GM12873 (cell line): ENCODE measurements around the gene KIAA1549.
A peak's percentile ranks its signal among the peaks of the same experiment; 100 is the strongest.

Source experiments
- TF ChIP-seq, protein P1 (sequence below): IDR thresholded peaks from 2 replicates; pipeline ENCODE4 v1.5.1; 2012; ENCODE audit warnings: low read depth, mild to moderate bottlenecking, moderate library complexity, low read length, control low read depth; ENCODE audit not compliant: insufficient read depth; ENCODE audit errors: missing control alignments

KIAA1549 gene

DNA sequence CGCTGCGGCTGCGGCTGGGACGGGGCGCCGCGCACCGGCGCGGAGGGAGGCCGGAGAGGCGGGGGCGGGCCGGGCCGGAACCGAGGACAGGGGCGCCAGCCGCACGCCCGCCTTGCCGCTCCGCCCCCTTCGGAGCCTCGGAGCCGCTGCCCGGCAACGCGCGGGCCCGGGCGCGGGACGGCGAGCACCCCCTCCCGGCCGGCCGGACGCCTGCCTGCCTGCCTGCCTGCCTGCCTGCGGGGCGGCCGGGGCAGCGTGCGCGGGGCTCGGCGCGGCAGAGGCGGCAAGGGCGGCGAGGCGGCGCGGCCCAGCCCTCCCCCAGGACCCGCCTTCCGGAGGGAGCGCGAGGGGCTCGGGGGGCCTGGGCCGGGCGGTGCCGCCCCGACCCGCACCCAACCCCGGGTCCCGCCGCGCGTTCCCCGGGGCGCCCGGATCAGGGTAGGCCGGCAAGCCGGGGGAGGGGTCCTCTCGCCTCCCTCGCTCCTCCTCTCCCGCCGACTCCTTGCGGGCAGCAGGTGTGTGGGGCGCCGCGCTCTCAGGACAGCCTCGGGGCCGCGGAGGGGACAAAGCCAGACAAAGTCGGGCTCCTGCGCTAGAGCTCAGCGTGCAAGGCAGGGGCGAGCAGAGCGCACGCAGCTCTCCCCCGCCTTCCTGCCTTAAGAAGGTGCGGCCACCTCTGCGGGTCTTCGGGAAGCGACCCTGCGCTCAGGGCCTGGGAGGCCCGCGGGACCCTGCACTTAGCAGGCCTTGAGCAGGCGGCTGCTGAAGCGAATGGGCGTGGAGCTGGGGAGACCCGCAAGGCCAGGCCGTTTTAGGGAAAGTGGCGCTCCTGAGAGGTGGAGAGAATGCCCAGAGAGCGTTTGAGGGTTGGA, at the start of gene KIAA1549:
Gene KIAA1549 (minus strand): TSS at position 58 of the 872 bp plus-strand sequence. CDS start 120 bp downstream, outside the sequence.
- TF ChIP-seq, protein P1, sequence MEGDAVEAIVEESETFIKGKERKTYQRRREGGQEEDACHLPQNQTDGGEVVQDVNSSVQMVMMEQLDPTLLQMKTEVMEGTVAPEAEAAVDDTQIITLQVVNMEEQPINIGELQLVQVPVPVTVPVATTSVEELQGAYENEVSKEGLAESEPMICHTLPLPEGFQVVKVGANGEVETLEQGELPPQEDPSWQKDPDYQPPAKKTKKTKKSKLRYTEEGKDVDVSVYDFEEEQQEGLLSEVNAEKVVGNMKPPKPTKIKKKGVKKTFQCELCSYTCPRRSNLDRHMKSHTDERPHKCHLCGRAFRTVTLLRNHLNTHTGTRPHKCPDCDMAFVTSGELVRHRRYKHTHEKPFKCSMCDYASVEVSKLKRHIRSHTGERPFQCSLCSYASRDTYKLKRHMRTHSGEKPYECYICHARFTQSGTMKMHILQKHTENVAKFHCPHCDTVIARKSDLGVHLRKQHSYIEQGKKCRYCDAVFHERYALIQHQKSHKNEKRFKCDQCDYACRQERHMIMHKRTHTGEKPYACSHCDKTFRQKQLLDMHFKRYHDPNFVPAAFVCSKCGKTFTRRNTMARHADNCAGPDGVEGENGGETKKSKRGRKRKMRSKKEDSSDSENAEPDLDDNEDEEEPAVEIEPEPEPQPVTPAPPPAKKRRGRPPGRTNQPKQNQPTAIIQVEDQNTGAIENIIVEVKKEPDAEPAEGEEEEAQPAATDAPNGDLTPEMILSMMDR, result peak; percentile 17

DNA sequence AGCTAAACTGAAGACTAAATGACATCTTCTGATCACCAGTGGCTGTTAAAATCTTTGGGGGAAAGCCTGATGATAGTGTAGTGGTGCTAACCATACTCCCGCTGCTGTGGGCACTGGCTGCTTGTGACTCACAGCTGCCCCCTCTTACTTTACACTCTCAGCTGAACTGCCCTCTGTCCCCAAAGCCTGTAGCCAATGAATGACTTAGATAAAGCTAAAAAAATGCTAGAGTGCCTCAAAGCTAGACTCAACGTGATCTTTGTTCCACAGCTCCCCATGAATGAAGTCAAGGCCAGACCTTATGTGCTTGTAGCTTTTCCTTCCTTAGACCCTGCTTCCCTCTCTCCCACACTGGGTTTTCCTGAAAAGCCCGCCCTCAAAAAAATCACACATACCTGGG, 48.2 kb upstream of the KIAA1549 start:
- TF ChIP-seq, protein P1, result no peak

DNA sequence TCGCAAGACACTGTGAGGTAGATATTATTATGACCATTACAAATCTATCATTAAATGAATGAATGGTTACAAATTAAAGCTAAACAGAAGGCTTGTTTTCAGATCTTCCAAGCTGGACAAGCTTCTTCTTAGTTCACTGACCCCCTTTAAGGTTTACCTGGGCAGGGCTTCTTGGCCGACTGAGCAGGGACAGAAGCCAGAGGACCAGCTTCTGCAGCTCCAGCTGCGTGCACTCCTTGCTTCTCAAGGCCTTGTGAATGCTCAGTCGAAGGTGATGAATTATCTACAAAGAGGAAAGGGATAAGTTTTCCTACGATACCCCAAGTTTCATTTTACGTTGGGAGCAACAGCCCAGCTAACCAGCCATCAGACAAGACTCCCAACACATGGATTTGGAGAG, 45.4 kb upstream of the KIAA1549 start:
- TF ChIP-seq, protein P1, result no peak

DNA sequence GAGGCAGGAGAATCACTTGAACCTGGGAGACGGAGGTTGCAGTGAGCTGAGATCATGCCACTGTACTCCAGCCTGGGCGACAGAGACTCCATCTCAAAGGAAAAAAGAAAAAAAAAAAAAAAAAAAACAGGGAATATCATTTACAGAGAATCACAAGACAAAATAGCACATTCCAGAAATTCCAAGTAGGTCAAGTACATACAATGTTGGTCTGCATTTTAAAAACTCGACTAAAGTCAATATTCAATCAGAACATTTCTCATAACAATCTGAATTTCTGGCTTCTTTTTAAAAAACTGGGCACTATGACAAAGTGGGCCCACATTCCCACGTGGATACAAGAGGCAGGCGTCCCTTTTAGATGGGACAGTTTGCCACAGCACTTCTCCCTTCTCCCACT, 41.9 kb upstream of the KIAA1549 start:
- TF ChIP-seq, protein P1, result no peak

DNA sequence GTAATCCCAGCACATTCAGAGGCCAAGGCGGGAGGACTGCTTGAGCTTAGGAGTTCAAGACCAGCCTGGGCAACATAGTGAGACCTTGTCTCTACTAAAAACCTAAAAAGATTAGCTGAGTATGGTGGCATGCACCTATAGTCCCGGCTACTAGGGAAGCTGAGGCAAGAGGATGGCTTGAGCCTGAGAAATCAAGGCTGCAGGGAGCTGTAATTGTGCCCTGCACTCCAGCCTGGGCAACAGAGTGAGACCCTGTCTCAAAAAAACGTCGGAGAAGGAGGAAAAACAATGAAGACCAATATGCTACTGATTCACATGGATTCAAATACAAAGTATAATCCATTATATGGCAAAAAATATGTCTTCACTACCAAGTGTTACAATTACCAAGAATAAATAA, 41.1 kb upstream of the KIAA1549 start:
- TF ChIP-seq, protein P1, result no peak

DNA sequence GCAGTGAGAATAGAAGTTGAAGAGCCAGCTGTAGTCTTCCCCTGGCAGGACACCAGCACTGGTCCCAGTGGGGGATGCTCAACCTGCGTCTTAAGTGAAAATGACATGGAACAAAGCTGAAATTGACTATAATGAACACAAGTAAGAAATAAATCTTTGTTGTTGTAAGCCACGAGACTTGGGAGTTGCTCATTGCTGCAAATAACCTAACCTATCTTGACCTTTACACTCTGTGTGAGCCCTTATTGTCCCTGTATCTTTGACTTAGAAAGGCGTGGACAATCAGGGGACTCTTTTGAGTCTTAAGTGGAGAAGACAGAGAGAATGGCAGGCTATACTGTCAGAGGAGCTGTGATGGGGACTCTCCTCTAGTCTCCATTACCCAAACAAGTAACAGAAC, 37.7 kb upstream of the KIAA1549 start:
- TF ChIP-seq, protein P1, result no peak

DNA sequence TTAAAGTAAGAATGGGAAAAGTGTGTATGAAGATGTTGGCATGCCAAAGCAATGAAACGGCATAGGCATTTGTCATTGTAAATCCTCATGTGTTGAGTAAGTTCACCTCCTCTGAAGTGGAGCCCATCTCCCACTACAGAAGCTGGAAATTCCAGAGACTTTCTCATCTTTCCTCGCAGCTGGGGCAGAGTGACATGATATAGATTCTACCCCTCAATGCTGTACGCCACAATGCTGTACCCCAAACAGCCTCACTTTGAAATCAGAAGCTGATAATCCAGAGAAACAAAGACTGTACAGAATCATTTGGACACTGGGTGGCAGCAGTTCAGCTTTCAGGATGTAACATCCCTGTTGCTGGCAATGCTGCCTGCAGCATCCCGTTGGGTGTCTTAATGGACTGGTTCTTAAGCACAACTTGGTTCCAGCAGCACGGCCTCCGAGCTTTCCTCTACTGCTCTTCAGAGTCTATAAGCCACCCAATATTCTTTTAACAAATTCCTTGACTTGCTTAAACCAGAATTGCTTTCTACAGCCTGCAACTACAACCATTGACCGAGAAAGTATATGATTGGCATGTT, 35.8 kb upstream of the KIAA1549 start:
- TF ChIP-seq, protein P1, result peak; percentile 77
